ENCODE measurements around the gene IGF1R.

Gene IGF1R

GRCh38 chr15:98725874-98726273, 77.5 kb downstream of the IGF1R start:
- TF ChIP-seq CTCF (IDR thresholded peaks at IDR 0.05; ENCODE audit: poor library complexity, severe bottlenecking) = no peak
- DNase-seq (ENCODE audit: low spot score) (no peak), ATAC-seq (ENCODE audit: low read depth) (no peak)
- Histone ChIP-seq H3K4me1 (ENCODE audit: insufficient read depth, poor library complexity, severe bottlenecking) (peaks cover 44% of the 10 kb centered on the region), H3K4me3 (ENCODE audit: severe bottlenecking) (no peak overlapping the region), H3K27me3 (ENCODE audit: insufficient read depth, poor library complexity, severe bottlenecking) (no peaks in the 10 kb centered on the region), H3K9me3 (ENCODE audit: severe bottlenecking) (no peaks in the 10 kb centered on the region), H3K27ac (ENCODE audit: poor library complexity, severe bottlenecking) (peak overlapping the region; percentile 94), H3K36me3 (ENCODE audit: low read depth) (no peaks in the 10 kb centered on the region)

- Histone ChIP-seq H3K4me3 (ENCODE audit: severe bottlenecking) (no peak overlapping the region), H3K36me3 (ENCODE audit: low read depth) (no peaks in the 10 kb centered on the region), H3K27me3 (ENCODE audit: insufficient read depth, poor library complexity, severe bottlenecking) (no peaks in the 10 kb centered on the region), H3K9me3 (ENCODE audit: severe bottlenecking) (no peaks in the 10 kb centered on the region), H3K27ac (ENCODE audit: poor library complexity, severe bottlenecking) (peak overlapping the region; percentile 94), H3K4me1 (ENCODE audit: insufficient read depth, poor library complexity, severe bottlenecking) (peaks cover 44% of the 10 kb centered on the region)
- peak; percentile 11 for TF ChIP-seq CTCF (IDR thresholded peaks at IDR 0.05; ENCODE audit: poor library complexity, severe bottlenecking)
- DNase-seq (ENCODE audit: low spot score) (peak; percentile 100), ATAC-seq (ENCODE audit: low read depth) (peak; percentile 98)
Observed at GRCh38 chr15:98727115-98728040, 79.0 kb downstream of the IGF1R start.

GRCh38 chr15:98728082-98728810, 79.9 kb downstream of the IGF1R start:
- no peak for TF ChIP-seq CTCF (IDR thresholded peaks at IDR 0.05; ENCODE audit: poor library complexity, severe bottlenecking)
- DNase-seq (ENCODE audit: low spot score) = no peak
- Histone ChIP-seq H3K27me3 (ENCODE audit: insufficient read depth, poor library complexity, severe bottlenecking) (no peaks in the 10 kb centered on the region), H3K9me3 (ENCODE audit: severe bottlenecking) (no peaks in the 10 kb centered on the region), H3K4me1 (ENCODE audit: insufficient read depth, poor library complexity, severe bottlenecking) (peaks cover 44% of the 10 kb centered on the region), H3K36me3 (ENCODE audit: low read depth) (no peaks in the 10 kb centered on the region), H3K27ac (ENCODE audit: poor library complexity, severe bottlenecking) (peak overlapping the region; percentile 94), H3K4me3 (ENCODE audit: severe bottlenecking) (no peak overlapping the region)
- no peak for ATAC-seq (ENCODE audit: low read depth)

GRCh38 chr15:98728811-98729160, 80.4 kb downstream of the IGF1R start:
- no peak for TF ChIP-seq CTCF (IDR thresholded peaks at IDR 0.05; ENCODE audit: poor library complexity, severe bottlenecking)
- no peaks in the 10 kb centered on the region for H3K9me3 ChIP-seq (ENCODE audit: severe bottlenecking)
- no peaks in the 10 kb centered on the region for H3K27me3 ChIP-seq (ENCODE audit: insufficient read depth, poor library complexity, severe bottlenecking)
- H3K4me3 ChIP-seq (ENCODE audit: severe bottlenecking) = no peak overlapping the region
- ATAC-seq (ENCODE audit: low read depth) (no peak), DNase-seq (ENCODE audit: low spot score) (no peak)
- peak overlapping the region; percentile 94 for H3K27ac ChIP-seq (ENCODE audit: poor library complexity, severe bottlenecking)
- peaks cover 44% of the 10 kb centered on the region for H3K4me1 ChIP-seq (ENCODE audit: insufficient read depth, poor library complexity, severe bottlenecking)
- no peaks in the 10 kb centered on the region for H3K36me3 ChIP-seq (ENCODE audit: low read depth)
